Measurements from ENCODE around the gene FUZ.
A peak's percentile ranks its signal among the peaks of the same experiment; 100 is the strongest.

The FUZ gene

DNA sequence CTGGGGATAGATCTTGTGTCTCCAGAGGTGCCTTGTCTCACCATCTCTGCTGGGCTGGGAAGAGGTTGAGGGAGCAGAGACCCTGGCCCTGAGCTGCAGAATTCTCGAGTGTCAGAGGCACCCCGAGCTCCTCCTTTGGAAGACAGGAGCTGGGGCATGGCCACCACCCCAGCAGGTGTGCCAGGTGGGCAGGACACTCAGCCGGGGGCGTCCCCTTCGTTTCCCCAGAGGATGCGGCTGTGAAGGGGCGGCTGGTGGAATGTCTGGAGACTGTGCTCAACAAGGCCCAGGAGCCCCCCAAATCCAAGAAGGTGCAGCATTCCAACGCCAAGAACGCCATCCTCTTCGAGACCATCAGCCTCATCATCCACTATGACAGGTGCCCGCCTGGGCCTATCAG, 14.5 kb downstream of the FUZ start:
- Histone ChIP-seq H3K4me3 (ENCODE audit: low read length in 2 of 2) (no peak overlapping the region), H4K91ac (ENCODE audit: low read depth, low read length, poor library complexity) (no peak overlapping the region), H3K18ac (ENCODE audit: low read length) (no peak overlapping the region), H3K4ac (ENCODE audit: low read length) (no peak overlapping the region), H2AFZ (ENCODE audit: low read length) (no peak overlapping the region), H3K14ac (ENCODE audit: low read length) (no peak overlapping the region), H3K9me3 (replicated peaks in 1 of 2; ENCODE audit: control insufficient read depth in 2 of 2, insufficient read depth in 1 of 2, low read depth in 1 of 2, low read length in 2 of 2) (no peaks in the 10 kb centered on the region), H3K9ac (ENCODE audit: low read depth, low read length, poor library complexity) (no peak overlapping the region), H3K36me3 (replicated peaks in 1 of 2; ENCODE audit: control insufficient read depth in 2 of 2, insufficient read depth in 2 of 2, low read length in 2 of 2) (peaks cover 61 to 87% of the 10 kb centered on the region in 2 donors), H3K23ac (ENCODE audit: low read depth, low read length, poor library complexity) (no peak overlapping the region), H2BK15ac (ENCODE audit: low read length) (no peak overlapping the region), H3K4me1 (ENCODE audit: control insufficient read depth in 2 of 2, insufficient read depth in 1 of 2, low read depth in 1 of 2, low read length in 2 of 2) (peaks cover 0 to 5% of the 10 kb centered on the region in 2 donors), H3K27me3 (ENCODE audit: control insufficient read depth in 3 of 3, insufficient read depth in 3 of 3, low read depth in 1 of 3, low read length in 3 of 3) (no peaks in the 10 kb centered on the region), H2BK120ac (ENCODE audit: low read depth, low read length) (no peak overlapping the region), H3K79me1 (ENCODE audit: low read depth, low read length) (peaks cover 12% of the 10 kb centered on the region), H4K8ac (ENCODE audit: low read depth, low read length) (no peak overlapping the region), H2BK5ac (ENCODE audit: low read length) (peak overlapping the region; percentile 39), H3K27ac (replicated peaks; ENCODE audit: low read length) (no peak overlapping the region), H3K4me2 (ENCODE audit: insufficient read depth, low read length, poor library complexity, severe bottlenecking) (no peak overlapping the region), H2AK5ac (ENCODE audit: low read depth, low read length) (no peak overlapping the region), H2BK12ac (ENCODE audit: low read length) (no peak overlapping the region)
- WGBS, 2 donors (ENCODE audit: extremely low coverage in 2 of 2, insufficient read length in 2 of 2, insufficient replicate concordance in 1 of 2), result no CpG with 5 or more reads among the region's 11 CpGs
- no peak for DNase-seq (ENCODE audit: low spot score)

- no peak overlapping the region for H3K9ac ChIP-seq (ENCODE audit: low read depth, low read length, poor library complexity)
- H3K36me3 ChIP-seq (replicated peaks in 1 of 2; ENCODE audit: control insufficient read depth in 2 of 2, insufficient read depth in 2 of 2, low read length in 2 of 2), result peaks cover 64 to 86% of the 10 kb centered on the region in 2 donors
Measured at GRCh38 chr19:49795615-49796014, 17.5 kb downstream of the FUZ start.

GRCh38 chr19:49793561-49793840, 19.6 kb downstream of the FUZ start:
- no peak for DNase-seq (ENCODE audit: low spot score)
- Histone ChIP-seq H3K18ac (ENCODE audit: low read length) (no peak overlapping the region), H3K4ac (ENCODE audit: low read length) (no peak overlapping the region), H2AK5ac (ENCODE audit: low read depth, low read length) (no peak overlapping the region), H3K9ac (ENCODE audit: low read depth, low read length, poor library complexity) (no peak overlapping the region), H3K23ac (ENCODE audit: low read depth, low read length, poor library complexity) (peak overlapping the region; percentile 44), H2BK5ac (ENCODE audit: low read length) (no peak overlapping the region), H2BK120ac (ENCODE audit: low read depth, low read length) (no peak overlapping the region), H3K27me3 (ENCODE audit: control insufficient read depth in 3 of 3, insufficient read depth in 3 of 3, low read depth in 1 of 3, low read length in 3 of 3) (no peaks in the 10 kb centered on the region), H2AFZ (ENCODE audit: low read length) (no peak overlapping the region), H3K4me2 (ENCODE audit: insufficient read depth, low read length, poor library complexity, severe bottlenecking) (no peak overlapping the region), H3K4me1 (ENCODE audit: control insufficient read depth in 2 of 2, insufficient read depth in 1 of 2, low read depth in 1 of 2, low read length in 2 of 2) (no peaks in the 10 kb centered on the region), H2BK15ac (ENCODE audit: low read length) (no peak overlapping the region), H3K14ac (ENCODE audit: low read length) (no peak overlapping the region), H3K27ac (replicated peaks; ENCODE audit: low read length) (no peak overlapping the region), H3K4me3 (ENCODE audit: low read length in 2 of 2) (no peak overlapping the region), H2BK12ac (ENCODE audit: low read length) (no peak overlapping the region), H4K91ac (ENCODE audit: low read depth, low read length, poor library complexity) (no peak overlapping the region), H3K9me3 (replicated peaks in 1 of 2; ENCODE audit: control insufficient read depth in 2 of 2, insufficient read depth in 1 of 2, low read depth in 1 of 2, low read length in 2 of 2) (peaks cover 0 to 5% of the 10 kb centered on the region in 2 donors), H4K8ac (ENCODE audit: low read depth, low read length) (no peak overlapping the region), H3K79me1 (ENCODE audit: low read depth, low read length) (peaks cover 12% of the 10 kb centered on the region), H3K36me3 (replicated peaks in 1 of 2; ENCODE audit: control insufficient read depth in 2 of 2, insufficient read depth in 2 of 2, low read length in 2 of 2) (peaks cover 58 to 80% of the 10 kb centered on the region in 2 donors)
- no CpG with 5 or more reads among the region's 6 CpGs for WGBS, 2 donors (ENCODE audit: extremely low coverage in 2 of 2, insufficient read length in 2 of 2, insufficient replicate concordance in 1 of 2)

More at GRCh38 chr19:49795615-49796014, 17.5 kb downstream of the FUZ start:
- H2AFZ ChIP-seq (ENCODE audit: low read length), result no peak overlapping the region
- H3K27me3 ChIP-seq (ENCODE audit: control insufficient read depth in 3 of 3, insufficient read depth in 3 of 3, low read depth in 1 of 3, low read length in 3 of 3), result no peaks in the 10 kb centered on the region
- no peak for DNase-seq (ENCODE audit: low spot score)
- no peak overlapping the region for H2BK120ac ChIP-seq (ENCODE audit: low read depth, low read length)
- no peaks in the 10 kb centered on the region for H3K9me3 ChIP-seq (replicated peaks in 1 of 2; ENCODE audit: control insufficient read depth in 2 of 2, insufficient read depth in 1 of 2, low read depth in 1 of 2, low read length in 2 of 2)
- H2BK5ac ChIP-seq (ENCODE audit: low read length), result peak overlapping the region; percentile 13
- H4K8ac ChIP-seq (ENCODE audit: low read depth, low read length), result no peak overlapping the region
- H3K4me2 ChIP-seq (ENCODE audit: insufficient read depth, low read length, poor library complexity, severe bottlenecking), result no peak overlapping the region
- H2BK12ac ChIP-seq (ENCODE audit: low read length), result no peak overlapping the region
- H3K4me1 ChIP-seq (ENCODE audit: control insufficient read depth in 2 of 2, insufficient read depth in 1 of 2, low read depth in 1 of 2, low read length in 2 of 2), result no peaks in the 10 kb centered on the region
- WGBS, 2 donors (ENCODE audit: extremely low coverage in 2 of 2, insufficient read length in 2 of 2, insufficient replicate concordance in 1 of 2), result no CpG with 5 or more reads among the region's 20 CpGs
- peak overlapping the region; percentile 73 for H3K23ac ChIP-seq (ENCODE audit: low read depth, low read length, poor library complexity)
- no peak overlapping the region for H3K4me3 ChIP-seq (ENCODE audit: low read length in 2 of 2)
- no peak overlapping the region for H4K91ac ChIP-seq (ENCODE audit: low read depth, low read length, poor library complexity)
- H2AK5ac ChIP-seq (ENCODE audit: low read depth, low read length), result no peak overlapping the region
- no peak overlapping the region for H2BK15ac ChIP-seq (ENCODE audit: low read length)
- no peak overlapping the region for H3K27ac ChIP-seq (replicated peaks; ENCODE audit: low read length)
- H3K79me1 ChIP-seq (ENCODE audit: low read depth, low read length), result peaks cover 10% of the 10 kb centered on the region
- H3K4ac ChIP-seq (ENCODE audit: low read length), result no peak overlapping the region
- H3K14ac ChIP-seq (ENCODE audit: low read length), result no peak overlapping the region
- H3K18ac ChIP-seq (ENCODE audit: low read length), result no peak overlapping the region

- Histone ChIP-seq H2AFZ (ENCODE audit: low read length) (no peak overlapping the region), H3K18ac (ENCODE audit: low read length) (no peak overlapping the region), H3K14ac (ENCODE audit: low read length) (no peak overlapping the region), H3K9me3 (replicated peaks in 1 of 2; ENCODE audit: control insufficient read depth in 2 of 2, insufficient read depth in 1 of 2, low read depth in 1 of 2, low read length in 2 of 2) (peaks cover 0 to 5% of the 10 kb centered on the region in 2 donors), H3K36me3 (replicated peaks in 1 of 2; ENCODE audit: control insufficient read depth in 2 of 2, insufficient read depth in 2 of 2, low read length in 2 of 2) (peaks cover 57 to 79% of the 10 kb centered on the region in 2 donors), H2BK5ac (ENCODE audit: low read length) (no peak overlapping the region), H2AK5ac (ENCODE audit: low read depth, low read length) (no peak overlapping the region), H3K4me3 (ENCODE audit: low read length in 2 of 2) (no peak overlapping the region), H4K91ac (ENCODE audit: low read depth, low read length, poor library complexity) (no peak overlapping the region), H3K79me1 (ENCODE audit: low read depth, low read length) (peaks cover 13% of the 10 kb centered on the region), H3K27ac (replicated peaks; ENCODE audit: low read length) (no peak overlapping the region), H4K8ac (ENCODE audit: low read depth, low read length) (no peak overlapping the region), H2BK15ac (ENCODE audit: low read length) (no peak overlapping the region), H3K9ac (ENCODE audit: low read depth, low read length, poor library complexity) (no peak overlapping the region), H3K23ac (ENCODE audit: low read depth, low read length, poor library complexity) (peak overlapping the region; percentile 44), H2BK120ac (ENCODE audit: low read depth, low read length) (no peak overlapping the region), H2BK12ac (ENCODE audit: low read length) (no peak overlapping the region), H3K4me2 (ENCODE audit: insufficient read depth, low read length, poor library complexity, severe bottlenecking) (no peak overlapping the region), H3K4me1 (ENCODE audit: control insufficient read depth in 2 of 2, insufficient read depth in 1 of 2, low read depth in 1 of 2, low read length in 2 of 2) (no peaks in the 10 kb centered on the region), H3K4ac (ENCODE audit: low read length) (no peak overlapping the region), H3K27me3 (ENCODE audit: control insufficient read depth in 3 of 3, insufficient read depth in 3 of 3, low read depth in 1 of 3, low read length in 3 of 3) (no peaks in the 10 kb centered on the region)
- no CpG with 5 or more reads among the region's 22 CpGs for WGBS, 2 donors (ENCODE audit: extremely low coverage in 2 of 2, insufficient read length in 2 of 2, insufficient replicate concordance in 1 of 2)
- no peak for DNase-seq (ENCODE audit: low spot score)
Measured at GRCh38 chr19:49792829-49793560, 20.1 kb downstream of the FUZ start.

All from neuronal stem cell (in vitro differentiated cells).